Suprapubic skin (tissue), 4 donors: ENCODE data around the gene CYP4X1.

Source experiments
- CTCF ChIP-seq, 2 donors: fragments of 200-600 bp in 1 of 2; fragments of 450-650 bp in 1 of 2; sonication (generic) in 1 of 2; IDR thresholded peaks; one replicate each; pipeline ENCODE4 v1.5.1; 2016 to 2019; ENCODE audit warnings: antibody characterized with exemption in 2 of 2, mild to moderate bottlenecking in 1 of 2, moderate library complexity in 1 of 2
- EP300 ChIP-seq: sonication (generic); formaldehyde crosslinking; IDR thresholded peaks from one replicate; pipeline ENCODE4 v1.6.1; 2017; ENCODE audit warnings: antibody characterized with exemption
- POLR2A ChIP-seq, 2 donors: fragments of 450-650 bp; IDR thresholded peaks; one replicate each; pipeline ENCODE4 v1.6.1; 2017; ENCODE audit warnings: antibody characterized with exemption in 2 of 2, mild to moderate bottlenecking in 2 of 2, moderate library complexity in 2 of 2
- POLR2AphosphoS5 ChIP-seq, 3 donors: sonication (generic); formaldehyde crosslinking; IDR thresholded peaks; one replicate each; pipeline ENCODE4 v1.6.1; 2017; ENCODE audit warnings: antibody characterized with exemption in 3 of 3

GRCh38 chr1:47023268-47024140 is at the start of gene CYP4X1:
- TF ChIP-seq POLR2A (IDR thresholded peaks at IDR 0.05) (no peak), CTCF (IDR thresholded peaks at IDR 0.05) (no peak), EP300 (no peak), POLR2AphosphoS5 (IDR thresholded peaks at IDR 0.05) (no peak)
